GM12801 (cell line): Measurements from ENCODE around the gene GRAMD2B.

Experiments
- CTCF ChIP-seq: IDR thresholded peaks from one replicate; pipeline ENCODE4 v1.5.1; 2011; ENCODE audit warnings: control low read depth; ENCODE audit not compliant: insufficient read length; ENCODE audit errors: extremely low read depth

Gene GRAMD2B

GRCh38 chr5:126385524-126386502 lies 37.4 kb upstream of the GRAMD2B start:
- TF ChIP-seq CTCF, result no peak

GRCh38 chr5:126389179-126389578 lies 34.0 kb upstream of the GRAMD2B start:
- TF ChIP-seq CTCF, result no peak

GRCh38 chr5:126390051-126390450 lies 33.2 kb upstream of the GRAMD2B start:
- no peak for TF ChIP-seq CTCF

- TF ChIP-seq CTCF, result no peak
These were observed 31.8 kb upstream of the GRAMD2B start for GRCh38 chr5:126391386-126391785.

GRCh38 chr5:126394211-126394788 lies 28.9 kb upstream of the GRAMD2B start:
- no peak for TF ChIP-seq CTCF

GRCh38 chr5:126395198-126395597 lies 28.0 kb upstream of the GRAMD2B start:
- no peak for TF ChIP-seq CTCF

- no peak for TF ChIP-seq CTCF
These were observed 27.6 kb upstream of the GRAMD2B start for GRCh38 chr5:126395605-126396004.
